ENCODE data around the gene KBTBD4.

Gene KBTBD4

GRCh38 chr11:47615249-47615648 is 36.5 kb upstream of the KBTBD4 start:
- no peak for DNase-seq (ENCODE audit: low read depth)
- no peak overlapping the region for H3K4me3 ChIP-seq (ENCODE audit: low read depth, low read length)
- no peak for TF ChIP-seq CTCF (IDR thresholded peaks at IDR 0.05; ENCODE audit: control insufficient read depth, extremely low read depth, insufficient read depth)

- no peak for TF ChIP-seq CTCF (IDR thresholded peaks at IDR 0.05; ENCODE audit: control insufficient read depth, extremely low read depth, insufficient read depth)
- peak; percentile 14 for DNase-seq (ENCODE audit: low read depth)
- H3K4me3 ChIP-seq (ENCODE audit: low read depth, low read length), result no peak overlapping the region
Observed at GRCh38 chr11:47611348-47611794, 32.6 kb upstream of the KBTBD4 start.

GRCh38 chr11:47609675-47610074 is 30.9 kb upstream of the KBTBD4 start:
- H3K4me3 ChIP-seq (ENCODE audit: low read depth, low read length), result no peak overlapping the region
- DNase-seq (ENCODE audit: low read depth), result no peak
- no peak for TF ChIP-seq CTCF (IDR thresholded peaks at IDR 0.05; ENCODE audit: control insufficient read depth, extremely low read depth, insufficient read depth)

GRCh38 chr11:47607380-47607779 is 28.6 kb upstream of the KBTBD4 start:
- TF ChIP-seq CTCF (IDR thresholded peaks at IDR 0.05; ENCODE audit: control insufficient read depth, extremely low read depth, insufficient read depth), result no peak
- DNase-seq (ENCODE audit: low read depth), result no peak
- no peak overlapping the region for H3K4me3 ChIP-seq (ENCODE audit: low read depth, low read length)

GRCh38 chr11:47606731-47607130 is 28.0 kb upstream of the KBTBD4 start:
- no peak overlapping the region for H3K4me3 ChIP-seq (ENCODE audit: low read depth, low read length)
- TF ChIP-seq CTCF (IDR thresholded peaks at IDR 0.05; ENCODE audit: control insufficient read depth, extremely low read depth, insufficient read depth), result no peak
- no peak for DNase-seq (ENCODE audit: low read depth)

- DNase-seq (ENCODE audit: low read depth), result no peak
- TF ChIP-seq CTCF (IDR thresholded peaks at IDR 0.05; ENCODE audit: control insufficient read depth, extremely low read depth, insufficient read depth), result no peak
- no peak overlapping the region for H3K4me3 ChIP-seq (ENCODE audit: low read depth, low read length)
Observed at GRCh38 chr11:47605921-47606320, 27.2 kb upstream of the KBTBD4 start.

- no peak for TF ChIP-seq CTCF (IDR thresholded peaks at IDR 0.05; ENCODE audit: control insufficient read depth, extremely low read depth, insufficient read depth)
- DNase-seq (ENCODE audit: low read depth), result no peak
- H3K4me3 ChIP-seq (ENCODE audit: low read depth, low read length), result no peak overlapping the region
Observed at GRCh38 chr11:47603295-47603694, 24.5 kb upstream of the KBTBD4 start.
